K562 (cell line): ENCODE measurements around the gene CST4. TPM values are rescaled to one million over a fixed set of nuclear protein-coding genes. Genes with fewer than 3 reads are reported as not detected.

Experiments used
- ATAC-seq: fragments of 200-7000 bp; cut with Tn5 transposase; 3 replicates; pipeline ENCODE4 v1.9.1; 2020; ENCODE audit warnings: moderate library complexity
- BruUV-seq: library from RNA; stranded (reverse); fragments of 400-500 nt; replicated peaks from 2 replicates; lab custom pipeline; 2021; lab: Mats Ljungman, UMichigan
- CTCF ChIA-PET: fragments of 300-600 bp; formaldehyde crosslinking; extraction: SDS; loops from one replicate; lab custom pipeline; 2021; ENCODE audit warnings: low intra/inter-chr PET ratio; lab: Yijun Ruan, JAX
- POLR2A ChIA-PET: fragments of 300-600, 350-650 bp; sonication (Branson Sonifier 250); formaldehyde crosslinking; extraction: SDS; loops from one replicate; lab custom pipeline; 2021; ENCODE audit warnings: antibody characterized with exemption, inconsistent platforms; lab: Yijun Ruan, JAX
- DNase-seq, 4 experiments: peaks; one replicate each; pipeline versions ENCODE4 v3.0.0 to v3.0.0-alpha.2; 2011 to 2018; ENCODE audit warnings: low spot score in 3 of 4, mixed read lengths in 3 of 4; ENCODE audit errors: extremely low read depth in 1 of 4
- FAIRE-seq: peaks from 2 replicates; lab custom pipeline; 2011; peaks lifted over from hg19 to GRCh38; lab: Jason Lieb, UNC
- H2AFZ ChIP-seq: 2 replicates; pipeline ENCODE4 v1.6.0; 2011; ENCODE audit warnings: low read depth, low read length, control low read depth, inconsistent platforms
- H3K27ac ChIP-seq: fragments of 200-600 bp; 3 replicates; pipeline ENCODE4 v1.8.0; 2011; ENCODE audit warnings: low read depth, mild to moderate bottlenecking, control low read depth, inconsistent platforms, low read length, moderate library complexity, mixed read lengths; ENCODE audit errors: extremely low read depth
- H3K27me3 ChIP-seq, 2 experiments: fragments of 300-600 bp in 1 of 2; 2 replicates in 1 of 2; 3 replicates in 1 of 2; pipeline versions ENCODE4 v1.6.0 to v1.8.0; 2011; ENCODE audit warnings: inconsistent platforms in 2 of 2, low read length in 2 of 2, mild to moderate bottlenecking in 1 of 2, mixed read lengths in 1 of 2, moderate library complexity in 1 of 2; ENCODE audit not compliant: control insufficient read depth in 2 of 2, insufficient read depth in 2 of 2
- H3K36me3 ChIP-seq: fragments of 300-600 bp; 3 replicates; pipeline ENCODE4 v1.8.0; 2011; ENCODE audit warnings: mild to moderate bottlenecking, low read length, inconsistent platforms; ENCODE audit not compliant: control insufficient read depth, insufficient read depth
- H3K4me1 ChIP-seq, 2 experiments: fragments of 200-600 bp in 1 of 2; replicated peaks in 1 of 2; 2 replicates in 1 of 2; 3 replicates in 1 of 2; pipeline versions ENCODE4 v1.5.1 to v1.8.0; 2011; ENCODE audit warnings: inconsistent platforms in 2 of 2, low read length in 2 of 2, mild to moderate bottlenecking in 1 of 2, mixed read lengths in 1 of 2, moderate library complexity in 1 of 2; ENCODE audit not compliant: control insufficient read depth in 2 of 2, insufficient read depth in 2 of 2
- H3K4me2 ChIP-seq: 2 replicates; pipeline ENCODE4 v1.6.1; 2011; ENCODE audit warnings: low read length, control low read depth, inconsistent platforms, mixed read lengths; ENCODE audit not compliant: insufficient read depth
- H3K4me3 ChIP-seq: fragments of 200-600 bp; sonication (generic), shearing (Covaris generic); 2 replicates; pipeline ENCODE4 v1.5.1; 2016; ENCODE audit warnings: control low read depth, inconsistent platforms
- H3K79me2 ChIP-seq: fragments of 200-600 bp; 3 replicates; pipeline ENCODE4 v1.8.0; 2011; ENCODE audit warnings: low read length, inconsistent platforms; ENCODE audit not compliant: control insufficient read depth, insufficient read depth
- H3K9ac ChIP-seq, 2 experiments: 2 replicates each; pipeline versions ENCODE4 v1.6.0 to v1.6.1; 2011; ENCODE audit warnings: low read depth in 2 of 2, low read length in 2 of 2, control low read depth in 1 of 2, inconsistent platforms in 1 of 2, mild to moderate bottlenecking in 1 of 2, mixed read lengths in 1 of 2; ENCODE audit not compliant: insufficient read depth in 1 of 2
- H3K9me1 ChIP-seq: one replicate; pipeline ENCODE4 v1.6.0; 2011; ENCODE audit warnings: inconsistent platforms, mild to moderate bottlenecking, low read length, moderate library complexity; ENCODE audit not compliant: control insufficient read depth, insufficient read depth
- H3K9me3 ChIP-seq: replicated peaks from 2 replicates; pipeline ENCODE4 v1.5.1; 2011; ENCODE audit warnings: low read depth, low read length, inconsistent platforms; ENCODE audit not compliant: control insufficient read depth, insufficient read depth
- H4K20me1 ChIP-seq: replicated peaks from 2 replicates; pipeline ENCODE4 v1.6.1; 2011; ENCODE audit warnings: low read length, inconsistent platforms, mixed read lengths; ENCODE audit not compliant: control insufficient read depth, insufficient read depth
- ARID3A ChIP-seq: IDR thresholded peaks from 2 replicates; pipeline ENCODE4 v1.6.1; 2012; ENCODE audit warnings: low read depth, low read length, improper control_type of control experiment, borderline replicate concordance
- CREM ChIP-seq: IDR thresholded peaks from 2 replicates; pipeline ENCODE4 v1.6.1; 2014; ENCODE audit warnings: antibody characterized with exemption, low read depth
- MEIS2 ChIP-seq: fragments of 450-650 bp; IDR thresholded peaks from 2 replicates; pipeline ENCODE4 v1.6.1; 2014; ENCODE audit warnings: mild to moderate bottlenecking; ENCODE audit not compliant: partially characterized antibody
- MTA1 ChIP-seq: fragments of 450-650 bp; IDR thresholded peaks from 2 replicates; pipeline ENCODE4 v1.6.1; 2017; ENCODE audit warnings: borderline replicate concordance
- RAD21 ChIP-seq, 2 experiments: fragments of 250-450 bp in 1 of 2; fragments of 450-650 bp in 1 of 2; sonication (Bioruptor Pico) in 1 of 2; formaldehyde crosslinking in 1 of 2; IDR thresholded peaks in 1 of 2; conservative IDR thresholded peaks in 1 of 2; 2 replicates each; pipeline versions ENCODE4 v1.4.0 to v1.8.0; 2020 to 2022; ENCODE audit warnings: mild to moderate bottlenecking in 2 of 2, moderate library complexity in 1 of 2
- TEAD4 ChIP-seq, 2 experiments: sonication (generic) in 1 of 2; formaldehyde crosslinking in 1 of 2; IDR thresholded peaks; 2 replicates each; pipeline versions ENCODE4 v1.6.1 to v1.8.0; 2012 to 2022; ENCODE audit warnings: borderline replicate concordance in 1 of 2, inconsistent platforms in 1 of 2, low read length in 1 of 2, mild to moderate bottlenecking in 1 of 2, missing genetic modification reagents in 1 of 2
- ZNF175 ChIP-seq: fragments of 200-800 bp; sonication (Bioruptor generic); IDR thresholded peaks from 2 replicates; pipeline ENCODE4 v1.6.1; 2016; ENCODE audit warnings: low read depth, mild to moderate bottlenecking, missing genetic modification characterization, missing compliant biosample characterization
- ZNF57 ChIP-seq: fragments of 450-650 bp; formaldehyde crosslinking; IDR thresholded peaks from 2 replicates; pipeline ENCODE4 v1.4.0; 2020; ENCODE audit warnings: mild to moderate bottlenecking, moderate library complexity
- WGBS: fragments of 100-300 bp; shearing (Covaris generic); methylation state at CpG from one replicate; pipeline ENCODE4 v1.1.6; 2016; ENCODE audit warnings: low coverage, mixed read lengths; ENCODE audit not compliant: insufficient coverage; ENCODE audit errors: missing lambda C conversion rate; 5-methylcytosine and 5-hydroxymethylcytosine counted together
- in situ Hi-C: fragments of 300-500 bp; cut with MboI; formaldehyde crosslinking; loops from 4 replicates; pipeline ENCODE4 v1.15.0; 2018; ENCODE audit warnings: inconsistent platforms, mixed read lengths
- intact Hi-C: fragments of 100-400 bp; cut with micrococcal nuclease; formaldehyde crosslinking; loops from 2 replicates; pipeline ENCODE4 v1.14.2; 2022
- polyA plus RNA-seq, 8 experiments: library from polyadenylated mRNA; depleted of rRNA in 4 of 8; stranded (reverse) in 5 of 8; unstranded in 3 of 8; fragments of >200 nt; fragmentation: Nextera tagmentation in 2 of 8; fragmentation: Illumina TruSeq in 1 of 8; extraction: Ambion mirVana in 2 of 8; extraction: Trizol in 1 of 8; gene quantifications; 2 replicates each; pipeline versions ENCODE4 v1.2.1 to v1.2.3, GENCODE V29; 2011 to 2014; ENCODE audit warnings: inconsistent platforms in 1 of 8, missing spikeins in 1 of 8
- total RNA-seq, 7 experiments: library from RNA; depleted of rRNA in 6 of 7; stranded (reverse); fragments of >200 nt in 6 of 7; fragmentation: Illumina TruSeq in 2 of 7; extraction: Trizol in 2 of 7; gene quantifications; 2 replicates each; pipeline versions ENCODE4 v1.2.1 to v1.2.3, GENCODE V29; 2011 to 2021; ENCODE audit warnings: low replicate concordance in 1 of 7

The CST4 gene
- total and polyA plus RNA-seq, 9 of the 15 experiments (the other 6 are each of a cell fraction or from before 2014, with no cell fraction given), result not detected

GRCh38 chr20:23687986-23688385, 852 bp downstream of the CST4 start:
- Histone ChIP-seq H3K27me3 (no peaks in the 10 kb centered on the region), H3K9me3 (no peaks in the 10 kb centered on the region), H3K36me3 (no peaks in the 10 kb centered on the region), H3K9me1 (no peaks in the 10 kb centered on the region)
- DNase-seq, result no peak
- WGBS, result 0% methylated on average over 3 of the region's 3 CpGs
- no peak for ATAC-seq
- BruUV-seq, result no TSS peak
- CTCF ChIA-PET, result no interaction called here
- TF ChIP-seq RAD21 (CRISPR knock-in tag; conservative IDR thresholded peaks at IDR 0.05 in 1 of 2, IDR thresholded peaks at IDR 0.05 in 1 of 2) (no peak), MTA1 (no peak), ZNF175 (CRISPR knock-in tag) (no peak)
- TF ChIP-seq, all 486 proteins: peak for 0
- intact Hi-C loops (loop anchor here (2.0 kb wide), 1 partner anchor 63 kb away; the partner anchor contains the start of gene CST1), in situ Hi-C loops (no loop called here)
- H2AFZ ChIP-seq, result no peak overlapping the region
- H3K4me2 ChIP-seq, result no peak overlapping the region
- FAIRE-seq, result no peak
- no peak overlapping the region for H3K27ac ChIP-seq
- POLR2A ChIA-PET, result interaction anchor here (0.6 kb wide), 1 partner anchor 190 kb away, joined by 3 read pairs; no protein-coding TSS in a partner anchor
- no peaks in the 10 kb centered on the region for H3K79me2 ChIP-seq
- no peaks in the 10 kb centered on the region for H4K20me1 ChIP-seq
- H3K4me3 ChIP-seq, result no peak overlapping the region
- no peak overlapping the region for H3K9ac ChIP-seq
- no peaks in the 10 kb centered on the region for H3K4me1 ChIP-seq

GRCh38 chr20:23686046-23686750, 2.6 kb downstream of the CST4 start:
- Histone ChIP-seq H3K4me1 (no peaks in the 10 kb centered on the region), H4K20me1 (no peaks in the 10 kb centered on the region), H3K9me3 (no peaks in the 10 kb centered on the region), H3K36me3 (no peaks in the 10 kb centered on the region), H3K79me2 (no peaks in the 10 kb centered on the region), H3K9me1 (no peaks in the 10 kb centered on the region), H3K4me3 (no peak overlapping the region), H3K4me2 (no peak overlapping the region), H3K27ac (no peak overlapping the region), H3K27me3 (no peaks in the 10 kb centered on the region), H2AFZ (no peak overlapping the region), H3K9ac (no peak overlapping the region)
- ChIA-PET POLR2A (no interaction called here), CTCF (no interaction called here)
- BruUV-seq, result no TSS peak
- WGBS, result 0% methylated on average over 4 of the region's 4 CpGs
- in situ Hi-C loops, result no loop called here
- intact Hi-C loops, result no loop called here
- no peak for ATAC-seq
- DNase-seq, result no peak
- no peak for FAIRE-seq
- TF ChIP-seq MEIS2, result no peak
- TF ChIP-seq ZNF57 (CRISPR knock-in tag), result no peak
- TF ChIP-seq CREM, result no peak
- TF ChIP-seq ARID3A, result no peak
- no peak for TF ChIP-seq TEAD4 (IDR thresholded peaks at IDR 0.05; ENCODE audit: low read length)
- no peak for TF ChIP-seq TEAD4 (CRISPR knock-in tag; IDR thresholded peaks at IDR 0.05; ENCODE audit: borderline replicate concordance)
